Stimulated activated naive CD8-positive, alpha-beta T cell treated with anti-CD3 and anti-CD28 coated beads, Interleukin-15, Interleukin-2, amounts not matched to agents 100 U/mL and 50 U/mL, for 24 hours (primary cell): ENCODE results near the gene ACTL6B.

Source experiments
- ATAC-seq: fragments of 150-1000 bp; cut with Tn5 transposase; one replicate; pipeline ENCODE4 v1.10.0; 2021
- DNase-seq: peaks from one replicate; pipeline ENCODE4 v3.0.0; 2021

ACTL6B gene

GRCh38 chr7:100683659-100684533, 27.6 kb upstream of the ACTL6B start:
- no peak for ATAC-seq
- no peak for DNase-seq

GRCh38 chr7:100682991-100683658, 26.9 kb upstream of the ACTL6B start:
- no peak for ATAC-seq
- DNase-seq, result no peak

DNA sequence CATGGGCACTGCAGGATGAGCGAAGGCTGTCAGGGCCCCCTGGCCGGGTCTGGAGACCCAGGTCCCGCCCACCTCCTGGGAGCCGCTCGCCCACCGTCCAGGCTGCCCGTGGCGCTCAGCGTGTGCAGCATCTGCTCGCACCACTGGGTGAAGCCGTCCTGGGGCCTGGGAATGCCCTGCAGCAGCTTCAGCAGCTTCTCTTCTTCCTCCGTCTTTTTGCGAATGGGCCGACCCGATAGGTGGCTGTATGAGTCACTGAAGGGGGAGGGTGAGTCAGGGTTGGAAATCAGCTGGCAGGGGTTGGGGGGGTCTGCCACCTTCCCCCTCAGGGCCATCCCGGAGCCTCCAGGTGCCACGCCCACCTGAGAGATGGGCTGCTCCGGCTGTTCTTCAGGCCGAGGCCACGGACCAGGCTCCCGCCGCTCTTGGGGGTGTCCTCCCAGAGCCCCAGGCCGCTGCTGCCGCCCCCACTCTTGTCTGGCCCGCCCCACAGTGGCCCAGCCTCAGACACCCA, 26.0 kb upstream of the ACTL6B start:
- ATAC-seq, result peak; percentile 4

DNA sequence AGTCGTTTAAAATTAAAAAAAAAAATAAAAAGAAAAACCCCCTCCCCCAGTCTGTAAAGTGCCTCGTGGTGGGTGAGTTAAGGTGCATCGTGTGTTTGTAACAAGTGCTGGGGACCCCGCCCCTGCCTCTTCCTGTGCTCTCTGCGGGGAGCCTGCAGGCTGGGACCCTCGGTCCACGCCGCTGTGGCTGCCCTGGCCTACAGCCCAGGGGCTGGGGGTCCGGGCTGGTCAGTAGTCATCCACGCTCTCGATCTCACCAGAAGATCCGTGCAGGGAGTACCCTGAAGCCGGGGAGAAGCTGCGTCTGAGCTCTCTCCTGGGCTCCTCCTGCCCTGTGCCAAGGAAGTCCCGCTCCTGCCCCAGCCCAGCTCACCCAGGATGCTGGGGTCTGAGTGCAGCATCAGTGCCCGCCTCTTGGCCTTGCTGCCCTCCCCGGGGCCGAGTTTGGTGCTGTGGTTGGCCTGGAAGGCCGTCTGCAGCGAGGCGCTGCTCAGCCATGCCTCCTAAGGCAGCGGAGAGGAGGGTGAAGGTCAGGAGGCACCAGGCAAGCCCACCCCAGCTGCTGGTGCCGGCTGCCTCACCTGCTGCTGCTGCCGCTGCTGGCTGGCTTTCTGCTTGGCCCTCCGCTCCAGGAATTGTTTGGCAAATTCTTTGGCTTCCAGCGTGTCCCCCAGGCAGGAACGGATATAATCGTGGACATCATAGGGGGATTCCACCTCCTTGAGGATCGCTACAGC, 25.4 kb upstream of the ACTL6B start:
- no peak for DNase-seq
- ATAC-seq, result no peak

More for the DNA sequence above, 26.0 kb upstream of the ACTL6B start:
- DNase-seq, result no peak

DNA sequence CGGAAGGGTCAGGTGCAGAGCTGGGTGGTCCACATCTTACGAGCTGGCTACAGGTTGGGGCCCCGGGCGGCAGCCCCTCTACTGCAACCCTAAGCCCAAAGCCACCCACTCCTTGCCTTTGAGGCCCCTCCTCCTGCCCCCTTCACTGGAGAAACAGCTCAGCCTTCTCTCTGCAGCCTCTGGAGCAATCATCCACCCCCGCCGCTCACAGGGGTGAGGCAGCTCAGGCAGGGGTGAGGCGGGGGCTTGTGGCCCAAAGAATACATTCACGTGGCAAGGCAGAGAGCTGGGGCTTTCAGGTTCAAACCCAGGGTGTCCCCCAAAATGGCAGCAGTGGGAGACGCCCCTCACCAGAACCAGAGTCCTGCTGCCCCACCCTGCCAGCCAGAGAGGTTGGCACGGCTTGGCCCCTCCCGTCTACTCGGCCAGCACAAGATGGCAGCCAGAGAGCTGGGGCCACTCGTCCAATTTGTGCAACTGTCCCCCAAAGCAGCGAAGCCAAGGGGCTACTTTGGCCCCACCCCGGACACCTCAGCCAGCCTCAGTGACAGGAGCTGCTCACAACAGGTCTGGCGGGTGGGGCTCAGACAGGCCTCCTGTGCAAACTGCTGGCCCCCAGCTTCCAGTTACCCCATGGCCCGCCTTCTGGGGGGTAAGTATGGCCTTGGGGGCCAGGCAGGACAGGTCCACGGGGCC, 24.5 kb upstream of the ACTL6B start:
- DNase-seq (no peak), ATAC-seq (no peak)

GRCh38 chr7:100679927-100680575, 23.8 kb upstream of the ACTL6B start:
- DNase-seq (no peak), ATAC-seq (no peak)

DNA sequence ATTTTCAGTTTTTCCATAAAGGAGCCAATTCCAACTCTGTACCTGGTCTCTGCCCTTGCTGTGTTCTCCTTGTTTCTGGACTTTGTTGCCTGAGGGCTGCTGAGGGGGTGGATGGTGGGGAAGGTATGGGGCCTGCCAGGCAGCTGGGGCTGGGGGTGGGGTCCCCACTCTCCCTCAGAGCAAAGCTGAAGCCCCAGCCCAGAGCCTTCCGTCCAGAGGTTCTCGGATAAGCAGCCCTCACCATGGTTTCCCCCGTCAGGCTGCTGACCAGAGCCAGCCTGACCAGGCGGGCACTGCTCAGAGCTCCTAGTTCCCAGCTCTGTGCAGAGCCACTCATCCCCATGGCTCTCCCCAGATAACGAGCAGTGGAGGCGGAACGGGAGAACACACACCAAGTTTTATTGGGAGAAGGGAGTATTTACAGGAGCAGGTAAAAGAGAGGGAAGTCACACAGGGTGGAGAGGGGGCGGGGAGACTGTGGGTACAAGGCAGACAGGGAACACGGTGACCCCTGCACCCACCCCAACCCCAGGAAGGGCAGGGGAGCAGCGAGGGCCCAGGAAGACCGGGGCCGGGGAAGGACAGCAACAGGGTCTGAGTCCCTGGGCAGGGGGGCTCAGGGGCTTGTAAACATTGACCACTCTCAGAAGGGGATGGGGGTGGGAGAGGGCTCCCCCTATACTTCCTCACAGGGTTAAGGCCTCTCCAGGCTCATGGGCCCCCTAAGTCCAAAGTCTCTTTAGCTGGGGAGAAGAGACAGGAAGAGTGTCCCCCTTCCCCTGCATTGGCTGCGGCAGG, 23.1 kb upstream of the ACTL6B start:
- DNase-seq (no peak), ATAC-seq (no peak)

- ATAC-seq (no peak), DNase-seq (no peak)
Observed at GRCh38 chr7:100678291-100678984, 22.2 kb upstream of the ACTL6B start.

DNA sequence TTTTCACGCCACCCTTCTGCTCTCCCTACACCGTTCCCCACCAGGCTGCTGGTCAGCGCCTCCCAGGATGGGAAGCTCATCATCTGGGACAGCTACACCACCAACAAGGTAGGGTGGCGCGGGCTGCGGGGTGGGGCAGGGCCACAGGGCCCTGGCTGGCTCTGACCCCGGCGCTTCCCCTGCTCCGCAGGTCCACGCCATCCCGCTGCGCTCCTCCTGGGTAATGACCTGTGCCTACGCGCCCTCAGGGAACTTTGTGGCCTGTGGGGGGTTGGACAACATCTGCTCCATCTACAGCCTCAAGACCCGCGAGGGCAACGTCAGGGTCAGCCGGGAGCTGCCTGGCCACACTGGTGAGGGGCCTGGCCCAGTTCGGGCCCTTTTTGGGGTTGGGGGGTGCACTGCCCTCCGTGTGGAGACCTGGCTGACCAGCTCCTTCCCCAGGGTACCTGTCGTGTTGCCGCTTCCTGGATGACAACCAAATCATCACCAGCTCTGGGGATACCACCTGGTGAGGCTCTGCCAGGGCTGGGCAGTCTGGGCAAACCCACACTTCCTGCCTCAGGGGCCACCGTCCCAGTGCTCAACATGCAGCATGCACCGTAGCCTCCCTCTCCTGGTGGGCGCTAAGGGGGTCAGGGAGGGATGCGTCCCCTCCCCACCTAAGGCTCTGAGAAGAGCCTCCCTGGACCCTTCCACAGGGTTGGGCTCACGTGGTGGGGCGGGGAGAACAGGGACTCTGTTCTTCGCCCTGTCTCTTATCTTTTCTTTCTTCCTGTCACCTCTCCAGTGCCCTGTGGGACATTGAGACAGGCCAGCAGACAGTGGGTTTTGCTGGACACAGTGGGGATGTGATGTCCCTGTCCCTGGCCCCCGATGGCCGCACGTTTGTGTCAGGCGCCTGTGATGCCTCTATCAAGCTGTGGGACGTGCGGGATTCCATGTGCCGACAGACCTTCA, 21.3 kb upstream of the ACTL6B start:
- ATAC-seq (no peak), DNase-seq (no peak)

DNA sequence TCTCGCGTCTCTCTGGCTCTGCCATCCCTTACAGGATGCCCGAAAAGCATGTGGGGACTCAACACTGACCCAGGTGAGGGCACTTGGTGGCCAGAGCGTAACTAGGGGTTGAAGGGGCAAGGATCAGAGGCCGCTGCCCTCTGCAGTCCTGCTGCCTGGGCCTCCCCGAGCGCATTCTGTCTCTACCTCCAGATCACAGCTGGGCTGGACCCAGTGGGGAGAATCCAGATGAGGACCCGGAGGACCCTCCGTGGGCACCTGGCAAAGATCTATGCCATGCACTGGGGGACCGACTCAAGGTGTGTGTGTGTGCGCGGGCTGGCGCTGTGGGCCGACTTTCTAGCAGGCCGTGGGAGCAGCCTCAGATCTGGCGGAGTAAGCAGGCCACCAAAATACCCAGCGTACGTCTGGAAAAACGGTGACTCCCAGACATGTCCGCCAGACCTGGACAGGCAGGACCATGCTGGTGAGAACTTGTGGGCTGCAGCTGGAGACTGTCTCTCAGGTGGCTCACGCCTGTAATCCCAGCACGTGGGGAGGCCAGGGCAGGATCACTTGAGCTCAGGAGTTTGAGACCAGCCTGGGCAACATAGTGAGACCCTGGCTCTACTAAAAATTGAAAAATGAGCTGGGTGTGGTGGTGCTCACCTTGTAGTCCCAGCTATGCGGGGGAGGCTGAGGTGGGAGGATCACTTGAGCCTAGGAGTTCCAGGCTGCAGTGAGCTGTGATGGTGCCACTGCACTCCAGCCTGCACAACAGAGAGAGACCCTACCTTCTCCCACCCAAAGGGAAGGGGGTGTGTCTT, 20.5 kb upstream of the ACTL6B start:
- ATAC-seq, result no peak
- DNase-seq, result no peak

DNA sequence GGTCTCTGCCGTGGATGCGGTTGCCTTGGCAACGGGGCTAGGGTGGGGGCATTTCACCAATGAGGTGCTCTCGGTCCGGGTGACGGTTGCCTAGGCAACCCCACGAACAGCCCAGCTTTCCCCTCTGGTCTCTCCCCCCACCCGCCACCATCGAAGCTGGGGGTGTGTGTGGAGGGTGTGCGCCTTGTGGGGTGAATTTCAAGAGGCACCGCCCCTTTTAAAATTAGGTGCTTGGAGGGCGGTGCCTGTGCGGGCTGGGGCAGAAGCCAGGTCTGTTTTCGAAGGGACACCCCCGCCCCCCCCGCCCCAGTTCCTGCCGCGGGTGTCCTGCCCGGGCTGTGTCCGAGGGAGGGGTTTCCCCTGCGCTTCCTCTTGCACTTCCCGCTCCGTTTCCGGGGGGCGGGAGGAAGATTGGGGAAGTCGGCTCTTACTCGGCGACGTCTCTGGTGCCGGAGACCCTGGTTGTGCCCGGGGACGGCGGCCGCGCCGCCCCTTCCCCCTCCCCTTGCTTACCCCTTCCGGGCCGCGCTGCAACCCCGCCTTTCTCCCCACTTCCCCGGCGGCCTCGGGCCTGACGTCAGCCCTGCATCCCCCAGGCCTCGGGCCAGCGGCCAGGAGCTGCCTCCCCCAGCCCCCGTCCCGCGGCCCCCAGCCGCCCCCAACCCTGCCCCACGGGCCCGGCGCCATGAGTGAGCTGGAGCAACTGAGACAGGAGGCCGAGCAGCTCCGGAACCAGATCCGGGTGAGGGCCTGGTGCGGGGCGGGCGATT, 19.5 kb upstream of the ACTL6B start:
- ATAC-seq (peak; percentile 53), DNase-seq (peak; percentile 84)

GRCh38 chr7:100675105-100675451, 18.8 kb upstream of the ACTL6B start:
- peak; percentile 37 for DNase-seq
- no peak for ATAC-seq

- DNase-seq, result peak; percentile 42
Observed at GRCh38 chr7:100674411-100675104, 18.3 kb upstream of the ACTL6B start.

DNA sequence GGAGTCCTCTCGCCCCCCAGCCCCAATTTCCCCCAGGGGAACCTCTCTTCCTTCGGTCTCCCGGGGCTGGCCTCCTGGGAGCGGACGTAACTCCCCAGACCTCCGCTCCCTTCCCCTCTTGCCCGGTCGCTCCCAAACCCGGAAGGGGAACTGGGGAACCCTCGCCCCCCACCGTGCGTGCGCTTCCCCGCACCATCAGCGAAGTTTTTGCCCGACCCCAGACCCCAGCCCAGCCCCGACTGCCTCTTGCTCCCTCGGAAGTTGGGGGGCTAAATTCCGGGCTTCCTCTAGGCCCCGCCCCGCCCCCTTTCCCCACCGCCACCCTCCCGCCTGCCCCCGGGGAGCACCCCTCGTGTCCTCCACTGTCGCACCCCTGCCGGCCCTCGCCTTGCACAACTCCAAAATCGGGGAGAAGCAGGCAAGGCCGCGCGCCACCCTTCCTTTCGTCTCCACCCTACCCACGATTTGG, 17.7 kb upstream of the ACTL6B start:
- ATAC-seq (no peak), DNase-seq (peak; percentile 62)

More at GRCh38 chr7:100674411-100675104, 18.3 kb upstream of the ACTL6B start:
- ATAC-seq, result no peak

- peak; percentile 79 for ATAC-seq
- DNase-seq, result peak; percentile 99
Observed at GRCh38 chr7:100673302-100673941, 17.2 kb upstream of the ACTL6B start, which contains the start of gene GNB2. Gene GNB2 (plus strand): TSS chr7:100673740. CDS start chr7:100676266, 2,526 bp downstream.
